AG09309 (cell line): Measurements from ENCODE around the gene OLA1.
"Not testable (repeated sequence)": the region's sequence is repeated elsewhere in the genome, so short reads cannot be mapped to it uniquely, and the experiment has no call there.

ENCODE experiments used
- DNase-seq: peaks from one replicate; pipeline ENCODE4 v3.0.0-alpha.2; 2010; ENCODE audit warnings: low read depth
- H3K4me3 ChIP-seq: 2 replicates; pipeline ENCODE4 v1.5.1; 2011; ENCODE audit warnings: mild to moderate bottlenecking, low read depth, low read length, moderate library complexity; ENCODE audit not compliant: control insufficient read depth
- TF ChIP-seq, protein P1 (sequence below): IDR thresholded peaks from 2 replicates; pipeline ENCODE4 v1.5.1; 2011; ENCODE audit warnings: mild to moderate bottlenecking, low read depth, low read length, inconsistent platforms; ENCODE audit not compliant: insufficient read depth, control insufficient read depth; ENCODE audit errors: missing control alignments

OLA1 gene

GRCh38 chr2:174246944-174247381 is 1.4 kb downstream of the OLA1 start:
- DNase-seq: no peak
- TF ChIP-seq, protein P1, sequence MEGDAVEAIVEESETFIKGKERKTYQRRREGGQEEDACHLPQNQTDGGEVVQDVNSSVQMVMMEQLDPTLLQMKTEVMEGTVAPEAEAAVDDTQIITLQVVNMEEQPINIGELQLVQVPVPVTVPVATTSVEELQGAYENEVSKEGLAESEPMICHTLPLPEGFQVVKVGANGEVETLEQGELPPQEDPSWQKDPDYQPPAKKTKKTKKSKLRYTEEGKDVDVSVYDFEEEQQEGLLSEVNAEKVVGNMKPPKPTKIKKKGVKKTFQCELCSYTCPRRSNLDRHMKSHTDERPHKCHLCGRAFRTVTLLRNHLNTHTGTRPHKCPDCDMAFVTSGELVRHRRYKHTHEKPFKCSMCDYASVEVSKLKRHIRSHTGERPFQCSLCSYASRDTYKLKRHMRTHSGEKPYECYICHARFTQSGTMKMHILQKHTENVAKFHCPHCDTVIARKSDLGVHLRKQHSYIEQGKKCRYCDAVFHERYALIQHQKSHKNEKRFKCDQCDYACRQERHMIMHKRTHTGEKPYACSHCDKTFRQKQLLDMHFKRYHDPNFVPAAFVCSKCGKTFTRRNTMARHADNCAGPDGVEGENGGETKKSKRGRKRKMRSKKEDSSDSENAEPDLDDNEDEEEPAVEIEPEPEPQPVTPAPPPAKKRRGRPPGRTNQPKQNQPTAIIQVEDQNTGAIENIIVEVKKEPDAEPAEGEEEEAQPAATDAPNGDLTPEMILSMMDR: no peak
- H3K4me3 ChIP-seq: no peak overlapping the region

- not testable (repeated sequence) for H3K4me3 ChIP-seq, DNase-seq
These were observed 2.7 kb downstream of the OLA1 start for GRCh38 chr2:174245628-174246027.

DNA sequence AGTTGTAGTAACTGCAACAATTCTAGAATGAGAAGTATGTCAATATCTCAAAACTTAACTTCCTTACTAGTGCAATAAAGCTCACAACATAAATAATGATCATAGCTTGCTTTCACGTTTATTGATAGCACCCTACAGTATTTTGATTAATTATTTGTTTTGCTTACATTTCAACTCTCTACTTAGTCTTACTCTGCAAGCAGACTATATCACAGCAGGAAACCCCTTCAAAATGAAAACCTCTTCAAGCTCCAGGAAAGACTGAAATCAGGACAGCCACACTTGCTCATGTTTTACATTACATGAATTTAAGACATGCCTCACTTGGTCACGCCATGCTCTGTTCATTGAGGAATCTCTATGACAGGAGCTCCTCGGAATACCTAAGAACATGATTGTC is 3.3 kb downstream of the OLA1 start:
- no peak for DNase-seq
- TF ChIP-seq, protein P1: no peak
- no peak overlapping the region for H3K4me3 ChIP-seq

DNA sequence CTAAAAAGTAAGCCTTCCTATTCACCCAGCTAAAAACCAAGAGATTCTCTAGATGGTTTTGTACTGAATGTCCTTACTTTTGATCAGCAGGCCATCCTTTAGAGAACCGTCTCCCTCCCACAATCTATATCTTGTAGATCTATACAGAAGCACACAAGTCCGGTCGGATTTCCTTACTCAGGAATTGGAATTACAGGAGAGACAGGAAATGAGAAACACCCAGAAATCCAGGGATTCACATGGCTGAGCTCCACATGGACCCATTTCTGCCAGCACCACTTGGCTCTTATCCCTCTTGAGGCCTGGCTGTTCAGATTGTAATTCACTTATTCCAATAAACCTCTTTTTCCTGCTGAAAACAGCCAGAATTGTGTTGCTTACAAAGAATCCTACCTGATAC is 4.5 kb downstream of the OLA1 start:
- H3K4me3 ChIP-seq: no peak overlapping the region
- DNase-seq: no peak
- TF ChIP-seq, protein P1: no peak

GRCh38 chr2:174240097-174240496 is 8.2 kb downstream of the OLA1 start:
- TF ChIP-seq, protein P1: no peak
- no peak overlapping the region for H3K4me3 ChIP-seq
- no peak for DNase-seq

- no peak for DNase-seq
- H3K4me3 ChIP-seq: no peak overlapping the region
- TF ChIP-seq, protein P1: no peak
These were observed 11.9 kb downstream of the OLA1 start for GRCh38 chr2:174236429-174236828.

DNA sequence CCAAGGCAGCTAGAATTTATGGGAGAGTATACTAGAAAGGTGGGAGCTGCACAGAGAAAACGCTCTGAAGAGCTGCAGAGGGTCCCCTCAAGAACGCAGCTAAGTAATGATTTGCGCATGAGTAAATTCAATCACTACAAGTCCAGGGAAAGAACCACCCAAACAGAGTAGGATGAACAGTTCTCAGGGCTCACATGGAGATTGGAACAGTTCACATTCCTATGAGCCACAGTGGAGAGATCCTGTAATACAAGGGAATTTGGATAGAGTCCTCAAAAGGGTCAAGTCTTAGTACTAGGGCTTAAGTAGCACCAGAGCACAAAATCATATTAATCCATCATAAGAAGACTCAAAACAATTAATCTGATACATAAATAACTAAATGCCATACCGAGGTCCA is 12.7 kb downstream of the OLA1 start:
- H3K4me3 ChIP-seq: no peak overlapping the region
- no peak for DNase-seq
- TF ChIP-seq, protein P1: no peak

DNA sequence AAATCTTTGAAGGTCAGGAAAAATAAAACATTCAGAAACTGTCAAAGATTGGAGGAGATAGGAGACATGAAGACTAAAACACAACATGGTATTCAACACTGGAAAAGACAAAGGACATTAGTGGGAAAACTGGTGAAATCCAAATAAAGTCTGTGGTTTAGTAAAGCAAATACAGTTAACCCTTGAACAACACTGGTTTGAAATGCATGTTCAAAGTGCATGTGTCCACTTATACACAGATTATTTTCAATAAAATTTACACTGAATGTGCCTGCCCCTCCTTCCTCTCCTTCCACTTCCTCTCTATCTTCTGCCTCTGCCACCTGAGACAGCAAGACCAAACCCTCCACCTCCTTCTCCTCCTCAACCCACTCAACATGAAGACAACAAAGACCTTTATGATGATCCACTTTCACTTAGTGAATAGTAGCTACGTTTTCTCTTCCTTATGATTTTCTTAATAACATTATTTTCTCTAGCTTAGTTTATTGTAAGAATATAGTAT is 14.5 kb downstream of the OLA1 start:
- TF ChIP-seq, protein P1: no peak
- DNase-seq: no peak
- H3K4me3 ChIP-seq: no peak overlapping the region
